Measurements from ENCODE around the gene CKS2.

- TF ChIP-seq CTCF (IDR thresholded peaks at IDR 0.05 in 8 of 11, conservative IDR thresholded peaks at IDR 0.05 in 3 of 11) (no peak), POLR2AphosphoS5 (IDR thresholded peaks at IDR 0.05) (no peak)
Measured at GRCh38 chr9:89345476-89345875, 34.5 kb downstream of the CKS2 start.

All from spleen (tissue), 7 donors.